Measurements from ENCODE around the gene TMEM26. TPM values are rescaled to one million over a fixed set of nuclear protein-coding genes. Genes with fewer than 3 reads are reported as not detected.

The TMEM26 gene
- total RNA-seq, 6 experiments from 2014 or later = 0.42 to 3.8 (median 0.77) TPM

DNA sequence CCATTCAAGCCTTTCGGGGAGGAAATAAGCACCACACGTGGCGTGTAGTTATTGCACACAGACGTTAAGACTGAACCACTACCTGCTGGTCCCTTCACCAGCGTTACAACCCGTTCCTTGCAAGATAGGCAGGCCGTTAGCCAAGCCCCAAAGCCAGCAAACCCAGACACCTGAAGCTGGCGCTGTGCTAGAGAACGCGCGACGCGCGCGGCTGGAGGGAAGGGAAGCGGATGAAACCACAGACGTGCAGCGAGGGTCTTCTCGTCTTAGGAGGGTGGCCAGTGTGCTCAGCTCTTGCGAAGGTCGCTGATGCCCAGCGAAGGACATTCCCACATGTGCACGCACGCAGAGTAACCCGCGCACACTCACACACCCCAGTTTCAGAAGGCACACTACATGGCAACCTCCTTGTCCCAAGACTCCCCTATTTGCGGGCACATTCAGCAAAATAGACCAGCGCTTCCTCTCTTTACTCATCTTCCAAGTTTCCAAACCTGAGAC lies 980 bp downstream of the TMEM26 start:
- DNase-seq (no peak), ATAC-seq (peak in 3 of 4 donors; percentile 4 to 14 (median 7))
- Histone ChIP-seq H3K27me3 (no peaks in the 10 kb centered on the region), H3K36me3 (no peaks in the 10 kb centered on the region), H3K9me3 (no peaks in the 10 kb centered on the region), H3K27ac (peak overlapping the region in 2 of 3 donors; percentile 21 to 56), H3K4me1 (no peaks in the 10 kb centered on the region), H3K4me3 (peak overlapping the region; percentile 28 to 46 (median 42))
- TF ChIP-seq CTCF (IDR thresholded peaks at IDR 0.05) = no peak
- TF ChIP-seq POLR2A (IDR thresholded peaks at IDR 0.05) = no peak
- intact Hi-C loops (cut with DNase I) = no loop called here
- 6% methylated on average over 17 of the region's 28 CpGs for WGBS (ENCODE audit: insufficient coverage, low coverage, low lambda C conversion rate, missing lambda C conversion rate)

GRCh38 chr10:61451357-61451756 lies 1.8 kb downstream of the TMEM26 start:
- TF ChIP-seq CTCF (IDR thresholded peaks at IDR 0.05) (no peak), POLR2A (IDR thresholded peaks at IDR 0.05) (no peak)
- intact Hi-C loops (cut with DNase I) = no loop called here
- DNase-seq (no peak), ATAC-seq (no peak)
- WGBS (ENCODE audit: insufficient coverage, low coverage, low lambda C conversion rate, missing lambda C conversion rate) = 41% methylated on average over 2 of the region's 3 CpGs
- no peak overlapping the region for H3K27ac ChIP-seq
- no peaks in the 10 kb centered on the region for H3K36me3 ChIP-seq
- H3K27me3 ChIP-seq = no peaks in the 10 kb centered on the region
- peak overlapping the region in 1 of 3 donors; percentile 46 for H3K4me3 ChIP-seq
- no peaks in the 10 kb centered on the region for H3K9me3 ChIP-seq
- no peaks in the 10 kb centered on the region for H3K4me1 ChIP-seq

GRCh38 chr10:61448841-61449600 lies 4.2 kb downstream of the TMEM26 start:
- no peak overlapping the region for H3K27ac ChIP-seq
- H3K9me3 ChIP-seq = no peaks in the 10 kb centered on the region
- intact Hi-C loops (cut with DNase I) = no loop called here
- TF ChIP-seq POLR2A (IDR thresholded peaks at IDR 0.05) (no peak), CTCF (IDR thresholded peaks at IDR 0.05) (no peak)
- no peaks in the 10 kb centered on the region for H3K4me1 ChIP-seq
- DNase-seq (no peak), ATAC-seq (no peak)
- 32% methylated on average over 5 of the region's 5 CpGs for WGBS (ENCODE audit: insufficient coverage, low coverage, low lambda C conversion rate, missing lambda C conversion rate)
- no peaks in the 10 kb centered on the region for H3K27me3 ChIP-seq
- H3K4me3 ChIP-seq = no peak overlapping the region
- no peaks in the 10 kb centered on the region for H3K36me3 ChIP-seq

- Histone ChIP-seq H3K27ac (no peak overlapping the region), H3K4me1 (no peaks in the 10 kb centered on the region), H3K27me3 (no peaks in the 10 kb centered on the region), H3K9me3 (no peaks in the 10 kb centered on the region), H3K36me3 (no peaks in the 10 kb centered on the region), H3K4me3 (no peak overlapping the region)
- TF ChIP-seq CTCF (IDR thresholded peaks at IDR 0.05) = no peak
- TF ChIP-seq POLR2A (IDR thresholded peaks at IDR 0.05) = no peak
- 31% methylated on average over 3 of the region's 3 CpGs for whole genome bisulfite sequencing (ENCODE audit: insufficient coverage, low coverage, low lambda C conversion rate, missing lambda C conversion rate)
- ATAC-seq = no peak
- intact Hi-C loops (cut with DNase I) = no loop called here
- no peak for DNase-seq
Measured at GRCh38 chr10:61448091-61448490, 5.1 kb downstream of the TMEM26 start.

Measured in right lobe of liver (tissue), 6 donors.